ENCODE results near the gene PMM1.
A peak's percentile ranks its signal among the peaks of the same experiment; 100 is the strongest.

DNA sequence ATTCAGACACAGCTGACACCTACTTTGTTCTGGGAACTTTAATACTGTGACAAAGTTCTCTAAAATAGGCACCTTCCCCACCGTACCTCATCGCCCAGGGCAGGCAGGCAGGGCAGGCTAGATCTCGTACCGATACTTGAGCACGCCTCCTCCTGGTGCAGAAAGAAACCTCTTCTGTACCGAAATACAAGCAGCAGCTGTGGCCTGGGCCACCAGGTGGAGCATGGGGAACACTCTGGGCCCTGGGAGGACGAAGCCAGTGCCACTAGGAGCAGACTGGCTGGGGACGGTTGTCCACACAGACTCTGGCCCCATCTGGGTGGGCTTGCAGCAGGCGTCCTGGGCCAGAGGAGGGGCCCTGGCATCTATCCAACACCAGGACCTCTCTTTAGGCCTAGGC, 12.8 kb downstream of the PMM1 start:
- TF ChIP-seq, protein P1, sequence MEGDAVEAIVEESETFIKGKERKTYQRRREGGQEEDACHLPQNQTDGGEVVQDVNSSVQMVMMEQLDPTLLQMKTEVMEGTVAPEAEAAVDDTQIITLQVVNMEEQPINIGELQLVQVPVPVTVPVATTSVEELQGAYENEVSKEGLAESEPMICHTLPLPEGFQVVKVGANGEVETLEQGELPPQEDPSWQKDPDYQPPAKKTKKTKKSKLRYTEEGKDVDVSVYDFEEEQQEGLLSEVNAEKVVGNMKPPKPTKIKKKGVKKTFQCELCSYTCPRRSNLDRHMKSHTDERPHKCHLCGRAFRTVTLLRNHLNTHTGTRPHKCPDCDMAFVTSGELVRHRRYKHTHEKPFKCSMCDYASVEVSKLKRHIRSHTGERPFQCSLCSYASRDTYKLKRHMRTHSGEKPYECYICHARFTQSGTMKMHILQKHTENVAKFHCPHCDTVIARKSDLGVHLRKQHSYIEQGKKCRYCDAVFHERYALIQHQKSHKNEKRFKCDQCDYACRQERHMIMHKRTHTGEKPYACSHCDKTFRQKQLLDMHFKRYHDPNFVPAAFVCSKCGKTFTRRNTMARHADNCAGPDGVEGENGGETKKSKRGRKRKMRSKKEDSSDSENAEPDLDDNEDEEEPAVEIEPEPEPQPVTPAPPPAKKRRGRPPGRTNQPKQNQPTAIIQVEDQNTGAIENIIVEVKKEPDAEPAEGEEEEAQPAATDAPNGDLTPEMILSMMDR (CRISPR knock-in tag; IDR thresholded peaks at IDR 0.05), result peak; percentile 95
- no peak for TF ChIP-seq ARID2 (CRISPR knock-in tag; IDR thresholded peaks at IDR 0.05; ENCODE audit: borderline replicate concordance)
- TF ChIP-seq PHF21A (CRISPR knock-in tag; IDR thresholded peaks at IDR 0.05), result no peak
- peak; percentile 98 for TF ChIP-seq RAD21 (CRISPR knock-in tag; IDR thresholded peaks at IDR 0.05)

Measured in HepG2 (cell line).